GM12878 (cell line): ENCODE results near the gene TMEM171. TPM values are rescaled to one million over a fixed set of nuclear protein-coding genes. Genes with fewer than 3 reads are reported as not detected.

Source experiments
- ATAC-seq: fragments of 200-7000 bp; cut with Tn5 transposase; 3 replicates; pipeline ENCODE4 v1.9.1; 2020; ENCODE audit warnings: mild to moderate bottlenecking, moderate library complexity
- BruUV-seq: library from RNA; stranded (reverse); fragments of 400-500 nt; replicated peaks from 2 replicates; lab custom pipeline; 2021; lab: Mats Ljungman, UMichigan
- CTCF ChIA-PET: fragments of 300-600 bp; sonication (Branson Sonifier 250); formaldehyde crosslinking; extraction: SDS; loops from one replicate; lab custom pipeline; 2021; ENCODE audit warnings: inconsistent platforms; lab: Yijun Ruan, JAX
- POLR2A ChIA-PET: fragments of 350-600 bp; formaldehyde crosslinking; extraction: SDS; loops from one replicate; lab custom pipeline; 2021; ENCODE audit warnings: inconsistent platforms; lab: Charles Lee
- RAD21 ChIA-PET: fragments of 300-600 bp; sonication (Branson Sonifier 250); formaldehyde crosslinking; loops from one replicate; lab custom pipeline; 2023; ENCODE audit warnings: antibody characterized with exemption; ENCODE audit not compliant: unreplicated experiment; lab: Charles Lee
- SMC1A ChIA-PET: fragments of 300-600 bp; sonication (Branson Sonifier 250); formaldehyde crosslinking; loops from one replicate; lab custom pipeline; 2023; ENCODE audit not compliant: unreplicated experiment, uncharacterized antibody; lab: Charles Lee
- DNase-seq: peaks from one replicate; pipeline ENCODE4 v3.0.0-alpha.2; 2011; ENCODE audit warnings: low read depth, low spot score
- FAIRE-seq: peaks from 3 replicates; lab custom pipeline; 2011; peaks lifted over from hg19 to GRCh38; lab: Jason Lieb, UNC
- H2AFZ ChIP-seq: 2 replicates; pipeline ENCODE4 v1.6.0; 2011; ENCODE audit warnings: low read depth, low read length, control low read depth; ENCODE audit not compliant: control insufficient read depth
- H3K27ac ChIP-seq: 2 replicates; pipeline ENCODE4 v1.5.1; 2011; ENCODE audit warnings: control low read depth; ENCODE audit not compliant: control insufficient read depth, insufficient read depth
- H3K27me3 ChIP-seq, 2 experiments: replicated peaks in 1 of 2; 2 replicates each; pipeline versions ENCODE4 v1.6.0 to v1.6.1; 2011; ENCODE audit warnings: low read length in 1 of 2; ENCODE audit not compliant: control insufficient read depth in 2 of 2, insufficient read depth in 2 of 2
- H3K36me3 ChIP-seq, 2 experiments: 2 replicates each; pipeline ENCODE4 v1.5.1; 2011; ENCODE audit warnings: low read length in 1 of 2; ENCODE audit not compliant: control insufficient read depth in 2 of 2, insufficient read depth in 2 of 2
- H3K4me1 ChIP-seq: 2 replicates; pipeline ENCODE4 v1.6.1; 2011; ENCODE audit warnings: mild to moderate bottlenecking, low read length, moderate library complexity, mixed read lengths; ENCODE audit not compliant: control insufficient read depth, insufficient read depth
- H3K4me2 ChIP-seq: 2 replicates; pipeline ENCODE4 v1.6.0; 2011; ENCODE audit warnings: control low read depth; ENCODE audit not compliant: control insufficient read depth, insufficient read depth
- H3K4me3 ChIP-seq: fragments of 200-600 bp; sonication (generic); 2 replicates; pipeline ENCODE4 v1.5.1; 2016
- H3K79me2 ChIP-seq: 2 replicates; pipeline ENCODE4 v1.6.0; 2011; ENCODE audit warnings: low read length; ENCODE audit not compliant: control insufficient read depth, insufficient read depth
- H3K9ac ChIP-seq: 2 replicates; pipeline ENCODE4 v1.8.0; 2011; ENCODE audit warnings: low read length, control low read depth, mixed read lengths; ENCODE audit not compliant: control insufficient read depth, insufficient read depth
- H3K9me3 ChIP-seq: replicated peaks from 3 replicates; pipeline ENCODE4 v1.5.1; 2011; ENCODE audit warnings: mild to moderate bottlenecking, low read length; ENCODE audit not compliant: control insufficient read depth, insufficient read depth
- H4K20me1 ChIP-seq: 2 replicates; pipeline ENCODE4 v1.6.0; 2011; ENCODE audit not compliant: control insufficient read depth, insufficient read depth
- CBX3 ChIP-seq: fragments of 200-600 bp; sonication (generic); IDR thresholded peaks from 2 replicates; pipeline ENCODE4 v1.6.1; 2016; ENCODE audit warnings: low read depth, borderline replicate concordance
- CREB1 ChIP-seq: IDR thresholded peaks from 2 replicates; pipeline ENCODE4 v1.6.1; 2012; ENCODE audit warnings: low read depth, mild to moderate bottlenecking, inconsistent platforms
- EZH2 ChIP-seq: IDR thresholded peaks from 2 replicates; pipeline ENCODE4 v1.6.1; 2012; ENCODE audit warnings: low read depth, mild to moderate bottlenecking, control low read depth, inconsistent platforms, low read length, borderline replicate concordance; ENCODE audit not compliant: control insufficient read depth
- FOXK2 ChIP-seq: fragments of 450-650 bp; IDR thresholded peaks from 2 replicates; pipeline ENCODE4 v1.6.1; 2017; ENCODE audit warnings: mild to moderate bottlenecking, moderate library complexity
- PAX8 ChIP-seq: fragments of 450-650 bp; IDR thresholded peaks from 2 replicates; pipeline ENCODE4 v1.6.1; 2017; ENCODE audit warnings: mild to moderate bottlenecking, moderate library complexity
- TCF7 ChIP-seq: IDR thresholded peaks from 2 replicates; pipeline ENCODE4 v1.6.1; 2014; ENCODE audit warnings: antibody characterized with exemption, borderline replicate concordance
- WGBS: methylation state at CpG from one replicate; pipeline ENCODE4 v1.1.6; 2016; ENCODE audit warnings: low lambda C conversion rate; ENCODE audit not compliant: insufficient replicate concordance, insufficient coverage; ENCODE audit errors: missing lambda C conversion rate; 5-methylcytosine and 5-hydroxymethylcytosine counted together
- in situ Hi-C: fragments of 300-500 bp; cut with MboI; formaldehyde crosslinking; loops from 9 replicates; pipeline ENCODE4 v1.14.3; 2018; ENCODE audit warnings: mixed read lengths
- intact Hi-C: fragments of 100-400 bp; cut with micrococcal nuclease; formaldehyde crosslinking; loops from one replicate; pipeline ENCODE4 v1.14.2; 2022; ENCODE audit not compliant: unreplicated experiment
- polyA plus RNA-seq, 11 experiments: library from polyadenylated mRNA; depleted of rRNA in 4 of 11; unstranded in 6 of 11; stranded (reverse) in 5 of 11; fragments of >200 nt; fragmentation: Nextera tagmentation in 4 of 11; fragmentation: Illumina TruSeq in 1 of 11; extraction: Ambion mirVana in 4 of 11; extraction: Trizol in 1 of 11; gene quantifications; 1 replicate in 1 of 11; 2 replicates in 10 of 11; pipeline versions ENCODE4 v1.2.1 to v1.2.3, GENCODE V29; 2011 to 2016; ENCODE audit warnings: inconsistent platforms in 2 of 11, missing spikeins in 2 of 11, low read depth in 1 of 11
- total RNA-seq, 4 experiments: library from RNA; depleted of rRNA in 3 of 4; stranded (reverse); fragments of >200 nt in 3 of 4; fragmentation: Illumina TruSeq in 1 of 4; extraction: Trizol in 1 of 4; gene quantifications; 2 replicates each; pipeline versions ENCODE4 v1.2.1 to v1.2.3, GENCODE V29; 2013 to 2021
- TF ChIP-seq, protein P1 (sequence below): fragments of 450-650 bp; formaldehyde crosslinking; IDR thresholded peaks from 2 replicates; pipeline ENCODE4 v1.5.0; 2022; ENCODE audit warnings: mild to moderate bottlenecking, missing genetic modification characterization

TMEM171 gene
- total and polyA plus RNA-seq, 10 of the 15 experiments (the other 5 are each of a cell fraction or from before 2014, with no cell fraction given): not detected

DNA sequence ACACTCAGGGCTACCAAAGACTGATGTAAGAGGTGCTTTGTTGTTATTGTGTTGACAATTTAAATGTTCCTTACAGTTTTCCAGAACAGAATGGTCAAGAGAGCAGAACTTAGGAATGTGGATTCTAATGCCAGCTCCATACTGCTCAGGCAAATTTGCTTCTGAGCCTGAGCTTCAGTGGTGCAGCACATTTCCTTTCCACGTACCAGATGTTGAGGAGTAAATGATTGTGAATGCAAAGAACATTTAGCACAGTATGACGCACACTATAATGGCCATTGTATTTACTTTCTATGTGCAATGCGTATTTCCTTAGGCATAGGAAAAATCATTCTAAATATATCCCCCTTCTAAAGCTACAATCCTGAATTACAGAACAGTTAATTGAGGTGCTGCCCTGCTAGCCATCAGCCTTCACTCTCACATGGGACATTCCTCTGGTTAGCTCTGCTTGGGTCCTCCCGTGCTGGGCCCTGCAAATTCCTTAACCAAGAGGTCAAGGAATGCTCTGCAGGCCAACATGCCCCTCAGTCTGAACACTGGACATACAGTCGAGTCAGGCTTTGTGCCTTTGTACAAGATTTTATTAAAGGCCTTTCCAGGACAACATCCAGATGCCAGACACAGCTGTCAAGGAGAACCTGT lies 31.5 kb downstream of the TMEM171 start:
- no peaks in the 10 kb centered on the region for H4K20me1 ChIP-seq
- in situ Hi-C loops (no loop called here), intact Hi-C loops (no loop called here)
- H3K36me3 ChIP-seq: no peaks in the 10 kb centered on the region
- H3K9me3 ChIP-seq: no peaks in the 10 kb centered on the region
- ATAC-seq: no peak
- CTCF ChIA-PET: no interaction called here
- H3K4me2 ChIP-seq: no peak overlapping the region
- RAD21 ChIA-PET: no interaction called here
- H3K4me3 ChIP-seq: no peak overlapping the region
- POLR2A ChIA-PET: no interaction called here
- BruUV-seq: no TSS peak
- no peaks in the 10 kb centered on the region for H3K79me2 ChIP-seq
- WGBS: 35% methylated on average over 5 of the region's 5 CpGs
- SMC1A ChIA-PET: interaction anchor here (0.6 to 1.4 kb wide), 2 partner anchors 26 to 69 kb away, joined by 3 to 5 read pairs; no protein-coding TSS in a partner anchor
- H3K27ac ChIP-seq: no peak overlapping the region
- no peak overlapping the region for H2AFZ ChIP-seq
- H3K4me1 ChIP-seq: no peaks in the 10 kb centered on the region
- TF ChIP-seq TCF7 (no peak), CBX3 (no peak), PAX8 (no peak), FOXK2 (no peak), EZH2 (no peak), CREB1 (no peak)
- TF ChIP-seq, protein P1, sequence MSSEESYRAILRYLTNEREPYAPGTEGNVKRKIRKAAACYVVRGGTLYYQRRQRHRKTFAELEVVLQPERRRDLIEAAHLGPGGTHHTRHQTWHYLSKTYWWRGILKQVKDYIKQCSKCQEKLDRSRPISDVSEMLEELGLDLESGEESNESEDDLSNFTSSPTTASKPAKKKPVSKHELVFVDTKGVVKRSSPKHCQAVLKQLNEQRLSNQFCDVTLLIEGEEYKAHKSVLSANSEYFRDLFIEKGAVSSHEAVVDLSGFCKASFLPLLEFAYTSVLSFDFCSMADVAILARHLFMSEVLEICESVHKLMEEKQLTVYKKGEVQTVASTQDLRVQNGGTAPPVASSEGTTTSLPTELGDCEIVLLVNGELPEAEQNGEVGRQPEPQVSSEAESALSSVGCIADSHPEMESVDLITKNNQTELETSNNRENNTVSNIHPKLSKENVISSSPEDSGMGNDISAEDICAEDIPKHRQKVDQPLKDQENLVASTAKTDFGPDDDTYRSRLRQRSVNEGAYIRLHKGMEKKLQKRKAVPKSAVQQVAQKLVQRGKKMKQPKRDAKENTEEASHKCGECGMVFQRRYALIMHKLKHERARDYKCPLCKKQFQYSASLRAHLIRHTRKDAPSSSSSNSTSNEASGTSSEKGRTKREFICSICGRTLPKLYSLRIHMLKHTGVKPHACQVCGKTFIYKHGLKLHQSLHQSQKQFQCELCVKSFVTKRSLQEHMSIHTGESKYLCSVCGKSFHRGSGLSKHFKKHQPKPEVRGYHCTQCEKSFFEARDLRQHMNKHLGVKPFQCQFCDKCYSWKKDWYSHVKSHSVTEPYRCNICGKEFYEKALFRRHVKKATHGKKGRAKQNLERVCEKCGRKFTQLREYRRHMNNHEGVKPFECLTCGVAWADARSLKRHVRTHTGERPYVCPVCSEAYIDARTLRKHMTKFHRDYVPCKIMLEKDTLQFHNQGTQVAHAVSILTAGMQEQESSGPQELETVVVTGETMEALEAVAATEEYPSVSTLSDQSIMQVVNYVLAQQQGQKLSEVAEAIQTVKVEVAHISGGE (CRISPR knock-in tag): no peak
- no peak for DNase-seq
- FAIRE-seq: no peak
- no peak overlapping the region for H3K9ac ChIP-seq
- H3K27me3 ChIP-seq: peaks cover 2 to 3% of the 10 kb centered on the region in 2 experiments; a peak in 2 of 4 replicates
